Neural cell (in vitro differentiated cells): ENCODE data around the gene WDR37. TPM values are rescaled to one million over a fixed set of nuclear protein-coding genes. Genes with fewer than 3 reads are reported as not detected.

Experiments
- H2AFZ ChIP-seq: fragments of 200-600, 300-800 bp; sonication (generic), shearing (Covaris generic); 2 replicates; pipeline ENCODE4 v1.6.0; 2014; ENCODE audit warnings: low read depth, mild to moderate bottlenecking, antibody characterized with exemption, low read length, moderate library complexity
- H3F3A ChIP-seq: fragments of 200-600 bp; shearing (Covaris generic); 2 replicates; pipeline ENCODE4 v1.6.1; 2016; ENCODE audit warnings: mild to moderate bottlenecking, moderate library complexity, mixed read lengths, antibody characterized with exemption, low read length; ENCODE audit not compliant: insufficient read depth, poor library complexity, severe bottlenecking
- H3K27ac ChIP-seq: fragments of 200-600, 300-800 bp; sonication (generic), shearing (Covaris generic); 2 replicates; pipeline ENCODE4 v1.5.1; 2014; ENCODE audit warnings: mild to moderate bottlenecking, low read length, moderate library complexity
- H3K27me3 ChIP-seq: fragments of 300-800, 200-600 bp; sonication (generic), shearing (Covaris generic); 2 replicates; pipeline ENCODE4 v1.6.0; 2014; ENCODE audit warnings: mild to moderate bottlenecking, low read depth, low read length, moderate library complexity; ENCODE audit not compliant: insufficient read depth
- H3K36me3 ChIP-seq: fragments of 300-800, 200-600 bp; sonication (generic), shearing (Covaris generic); 2 replicates; pipeline ENCODE4 v1.5.1; 2014; ENCODE audit warnings: mild to moderate bottlenecking, antibody characterized with exemption, low read length, moderate library complexity; ENCODE audit not compliant: insufficient read depth
- H3K4me2 ChIP-seq: fragments of 300-800, 200-600 bp; sonication (generic), shearing (Covaris generic); 2 replicates; pipeline ENCODE4 v1.6.0; 2014; ENCODE audit warnings: mild to moderate bottlenecking, low read length
- H3K4me3 ChIP-seq: fragments of 300-800, 200-600 bp; sonication (generic), shearing (Covaris generic); 2 replicates; pipeline ENCODE4 v1.5.1; 2014; ENCODE audit warnings: mild to moderate bottlenecking, low read length, moderate library complexity
- H3K79me2 ChIP-seq: fragments of 200-600 bp; shearing (Covaris generic); replicated peaks from 2 replicates; pipeline ENCODE4 v1.6.0; 2014; ENCODE audit warnings: mild to moderate bottlenecking, low read length, moderate library complexity; ENCODE audit not compliant: insufficient read depth
- H3K9ac ChIP-seq: fragments of 300-800, 200-600 bp; sonication (generic), shearing (Covaris generic); 2 replicates; pipeline ENCODE4 v1.6.1; 2016; ENCODE audit warnings: mild to moderate bottlenecking, low read length, mixed read lengths
- H3K9me2 ChIP-seq: fragments of 200-600 bp; shearing (Covaris generic); 2 replicates; pipeline ENCODE4 v1.6.1; 2016; ENCODE audit warnings: mild to moderate bottlenecking, low read length, mixed read lengths; ENCODE audit not compliant: insufficient read depth
- H3K9me3 ChIP-seq: fragments of 200-600, 300-800 bp; sonication (generic), shearing (Covaris generic); 2 replicates; pipeline ENCODE4 v1.6.1; 2016; ENCODE audit warnings: mild to moderate bottlenecking, mixed run types, low read length, moderate library complexity, mixed read lengths
- H4K20me1 ChIP-seq: fragments of 200-600 bp; shearing (Covaris generic); 2 replicates; pipeline ENCODE4 v1.6.1; 2016; ENCODE audit warnings: mild to moderate bottlenecking, mixed run types; ENCODE audit not compliant: insufficient read depth
- CTCF ChIP-seq: fragments of 450-650 bp; IDR thresholded peaks from 2 replicates; pipeline ENCODE4 v1.5.1; 2014; ENCODE audit warnings: antibody characterized with exemption, mild to moderate bottlenecking, moderate library complexity; ENCODE audit not compliant: poor library complexity, severe bottlenecking
- EP300 ChIP-seq: fragments of 450-650 bp; conservative IDR thresholded peaks from 2 replicates; pipeline ENCODE4 v1.6.1; 2014; ENCODE audit warnings: antibody characterized with exemption, mild to moderate bottlenecking, moderate library complexity; ENCODE audit not compliant: poor library complexity, severe bottlenecking
- EZH2 ChIP-seq: fragments of 200-600, 300-800 bp; shearing (Covaris generic), sonication (generic); IDR thresholded peaks from 2 replicates; pipeline ENCODE4 v1.6.1; 2014; ENCODE audit warnings: antibody characterized with exemption, low read length, borderline replicate concordance, mild to moderate bottlenecking; ENCODE audit not compliant: insufficient read depth, poor library complexity, severe bottlenecking
- MXI1 ChIP-seq: fragments of 450-650 bp; conservative IDR thresholded peaks from 2 replicates; pipeline ENCODE4 v1.6.1; 2014; ENCODE audit warnings: antibody characterized with exemption, mild to moderate bottlenecking; ENCODE audit not compliant: poor library complexity, severe bottlenecking
- POLR2AphosphoS5 ChIP-seq: IDR thresholded peaks from 2 replicates; pipeline ENCODE4 v1.6.1; 2012
- RAD21 ChIP-seq: fragments of 450-650 bp; conservative IDR thresholded peaks from 2 replicates; pipeline ENCODE4 v1.6.1; 2014; ENCODE audit warnings: antibody characterized with exemption, mild to moderate bottlenecking, moderate library complexity
- REST ChIP-seq: IDR thresholded peaks from 2 replicates; pipeline ENCODE4 v1.6.1; 2012; ENCODE audit warnings: borderline replicate concordance
- SMC3 ChIP-seq: fragments of 450-650 bp; conservative IDR thresholded peaks from 2 replicates; pipeline ENCODE4 v1.6.1; 2014; ENCODE audit warnings: antibody characterized with exemption, mild to moderate bottlenecking, moderate library complexity; ENCODE audit not compliant: poor library complexity
- TAF1 ChIP-seq: IDR thresholded peaks from 2 replicates; pipeline ENCODE4 v1.6.1; 2012; ENCODE audit warnings: low read depth
- polyA plus RNA-seq: library from polyadenylated mRNA; depleted of rRNA; stranded (reverse); fragments of >200 nt; gene quantifications from 2 replicates; pipeline ENCODE4 v1.2.3, GENCODE V29; 2014

WDR37 gene
- polyA plus RNA-seq, 1 donor from 2014 or later: 32.3 TPM

- Histone ChIP-seq H3K9me2 (no peaks in the 10 kb centered on the region), H3K9me3 (no peaks in the 10 kb centered on the region), H3K27ac (no peak overlapping the region), H2AFZ (no peak overlapping the region), H3K4me3 (no peak overlapping the region), H3K79me2 (no peaks in the 10 kb centered on the region), H3K9ac (no peak overlapping the region), H3K36me3 (no peaks in the 10 kb centered on the region), H3K27me3 (no peaks in the 10 kb centered on the region), H4K20me1 (no peaks in the 10 kb centered on the region), H3K4me2 (no peak overlapping the region), H3F3A (no peaks in the 10 kb centered on the region)
- TF ChIP-seq TAF1 (no peak), REST (no peak), RAD21 (no peak), CTCF (no peak), MXI1 (no peak), EZH2 (no peak), EP300 (no peak), POLR2AphosphoS5 (no peak), SMC3 (no peak)
Observed at GRCh38 chr10:1163831-1164230, 107.6 kb downstream of the WDR37 start.

GRCh38 chr10:1166101-1166827 is 110.1 kb downstream of the WDR37 start:
- Histone ChIP-seq H3K9me3 (no peaks in the 10 kb centered on the region), H3K79me2 (no peaks in the 10 kb centered on the region), H4K20me1 (no peaks in the 10 kb centered on the region), H2AFZ (no peak overlapping the region), H3F3A (no peaks in the 10 kb centered on the region), H3K27me3 (no peaks in the 10 kb centered on the region), H3K27ac (no peak overlapping the region), H3K4me3 (no peak overlapping the region), H3K4me2 (no peak overlapping the region), H3K9me2 (no peaks in the 10 kb centered on the region), H3K36me3 (no peaks in the 10 kb centered on the region), H3K9ac (no peak overlapping the region)
- TF ChIP-seq EZH2: no peak
- TF ChIP-seq POLR2AphosphoS5: no peak
- no peak for TF ChIP-seq EP300
- TF ChIP-seq CTCF: no peak
- TF ChIP-seq RAD21: no peak
- no peak for TF ChIP-seq TAF1
